GM12872 (cell line): ENCODE data around the gene KDM4C.

Source experiments
- TF ChIP-seq, protein P1 (sequence below): IDR thresholded peaks from 3 replicates; pipeline ENCODE4 v1.5.1; 2011; ENCODE audit warnings: low read depth, mild to moderate bottlenecking, low read length, moderate library complexity; ENCODE audit not compliant: insufficient read depth

KDM4C gene

DNA sequence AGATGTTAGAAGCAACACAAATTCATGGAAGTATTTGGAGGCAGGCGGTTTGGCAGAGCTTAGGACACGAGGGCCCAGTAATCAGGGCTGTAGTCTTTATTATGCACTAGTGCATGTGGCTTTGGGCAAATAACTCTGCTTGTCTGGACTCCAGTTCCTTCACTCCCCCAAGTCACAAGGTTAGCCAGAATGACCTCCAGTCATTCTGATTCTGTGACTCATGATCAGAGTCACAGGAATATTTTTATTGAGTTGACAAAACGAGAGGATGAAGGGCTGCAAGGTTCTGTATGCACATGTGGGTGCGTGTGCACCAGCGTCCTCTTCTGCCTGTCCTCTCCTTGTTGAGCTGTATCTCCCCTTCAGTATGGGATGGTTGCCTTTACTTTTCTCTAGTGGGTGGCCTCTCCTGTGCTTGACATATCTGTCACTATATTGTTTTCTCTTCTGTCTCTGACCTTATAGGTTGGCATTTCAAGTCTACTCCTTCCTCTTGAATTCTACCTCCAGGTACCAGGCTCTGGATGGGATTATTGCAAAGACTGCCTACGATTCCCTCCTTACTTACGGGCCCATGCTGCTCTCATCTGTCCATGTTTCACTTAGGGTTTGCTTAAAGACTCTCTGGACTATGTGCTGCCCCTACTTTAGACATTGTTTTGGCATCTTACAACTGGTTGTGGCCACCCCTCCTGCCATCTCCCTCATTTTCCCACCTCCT, 94.6 kb downstream of the KDM4C start:
- TF ChIP-seq, protein P1, sequence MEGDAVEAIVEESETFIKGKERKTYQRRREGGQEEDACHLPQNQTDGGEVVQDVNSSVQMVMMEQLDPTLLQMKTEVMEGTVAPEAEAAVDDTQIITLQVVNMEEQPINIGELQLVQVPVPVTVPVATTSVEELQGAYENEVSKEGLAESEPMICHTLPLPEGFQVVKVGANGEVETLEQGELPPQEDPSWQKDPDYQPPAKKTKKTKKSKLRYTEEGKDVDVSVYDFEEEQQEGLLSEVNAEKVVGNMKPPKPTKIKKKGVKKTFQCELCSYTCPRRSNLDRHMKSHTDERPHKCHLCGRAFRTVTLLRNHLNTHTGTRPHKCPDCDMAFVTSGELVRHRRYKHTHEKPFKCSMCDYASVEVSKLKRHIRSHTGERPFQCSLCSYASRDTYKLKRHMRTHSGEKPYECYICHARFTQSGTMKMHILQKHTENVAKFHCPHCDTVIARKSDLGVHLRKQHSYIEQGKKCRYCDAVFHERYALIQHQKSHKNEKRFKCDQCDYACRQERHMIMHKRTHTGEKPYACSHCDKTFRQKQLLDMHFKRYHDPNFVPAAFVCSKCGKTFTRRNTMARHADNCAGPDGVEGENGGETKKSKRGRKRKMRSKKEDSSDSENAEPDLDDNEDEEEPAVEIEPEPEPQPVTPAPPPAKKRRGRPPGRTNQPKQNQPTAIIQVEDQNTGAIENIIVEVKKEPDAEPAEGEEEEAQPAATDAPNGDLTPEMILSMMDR, result no peak

DNA sequence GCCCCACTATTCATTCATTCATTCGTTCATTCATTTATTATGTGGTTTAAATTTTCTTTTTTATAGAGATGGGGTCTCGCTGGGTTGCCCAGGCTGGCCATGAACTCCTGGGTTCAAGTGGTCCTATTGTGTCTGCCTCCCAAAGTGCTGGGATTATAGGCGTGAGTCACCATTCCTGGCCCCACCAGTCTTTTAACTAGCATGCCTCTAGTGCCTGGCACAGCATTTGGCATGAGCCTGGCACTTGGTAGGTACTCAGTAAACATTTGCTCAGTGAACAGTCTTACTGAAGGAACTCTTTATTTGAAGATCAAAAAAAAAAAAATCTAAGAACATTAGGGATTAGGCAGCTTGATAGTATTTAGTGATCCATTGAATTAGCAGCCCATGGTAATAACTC, 98.1 kb downstream of the KDM4C start:
- TF ChIP-seq, protein P1, result no peak

- TF ChIP-seq, protein P1, result no peak
Measured at GRCh38 chr9:6864102-6864501, 106.3 kb downstream of the KDM4C start.

DNA sequence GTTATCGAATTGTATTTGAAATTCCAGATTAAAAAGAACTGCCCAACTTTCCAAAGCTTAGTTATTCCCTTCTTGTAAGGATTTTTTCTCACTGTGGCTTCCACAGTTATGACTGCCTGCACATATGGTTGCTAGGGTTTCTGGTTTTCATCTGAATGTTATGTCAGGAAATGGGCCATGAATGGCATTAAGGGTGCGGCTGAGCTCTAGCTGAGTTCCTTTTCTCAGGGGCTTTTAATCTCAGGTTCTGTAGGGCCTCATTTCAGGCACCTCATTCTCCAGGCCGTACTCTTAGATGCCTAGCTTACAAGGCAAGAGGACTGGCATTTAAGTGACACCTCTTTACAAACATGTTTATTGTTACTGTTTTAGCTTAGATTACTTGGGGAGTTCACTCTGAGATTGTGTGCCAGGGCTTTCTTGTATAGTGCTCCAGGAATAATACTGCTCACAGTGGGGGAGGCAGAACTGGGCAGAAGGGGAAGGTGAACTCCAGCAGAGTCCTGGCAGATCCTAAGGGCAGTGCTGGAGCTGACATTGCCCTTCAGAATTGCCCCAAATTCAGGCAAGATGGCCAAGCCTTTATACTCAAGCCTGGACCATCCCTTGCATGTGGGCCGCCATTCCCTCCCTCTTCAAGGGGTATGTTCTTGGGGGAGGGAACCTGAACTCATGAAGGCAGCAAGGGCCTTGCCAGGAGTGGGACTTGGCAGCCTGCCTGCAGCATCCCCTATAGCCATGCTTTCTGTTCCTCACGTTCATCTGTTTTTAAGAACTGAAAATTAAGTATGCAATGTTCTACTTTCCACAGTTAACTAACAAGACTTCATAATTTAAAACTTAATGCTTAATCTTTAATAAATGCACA, 111.5 kb downstream of the KDM4C start:
- TF ChIP-seq, protein P1, result no peak

- TF ChIP-seq, protein P1, result no peak
Measured at GRCh38 chr9:6870149-6870548, 112.4 kb downstream of the KDM4C start.

GRCh38 chr9:6870650-6871477, 113.1 kb downstream of the KDM4C start:
- TF ChIP-seq, protein P1, result no peak

- TF ChIP-seq, protein P1, result no peak
Measured at GRCh38 chr9:6873857-6874256, 116.1 kb downstream of the KDM4C start.
